Frontal cortex (tissue), 4 donors: ENCODE results near the gene FCER2. TPM values are rescaled to one million over a fixed set of nuclear protein-coding genes. Genes with fewer than 3 reads are reported as not detected.

ENCODE experiments used
- DNase-seq, 2 donors: peaks; one replicate each; pipeline ENCODE4 v3.0.0; 2012; ENCODE audit warnings: low spot score in 2 of 2
- FAIRE-seq: peaks from 2 replicates; lab custom pipeline; 2012; peaks lifted over from hg19 to GRCh38; lab: Jason Lieb, UNC
- total RNA-seq: library from RNA; depleted of rRNA; stranded (reverse); fragments of >200 nt; gene quantifications from one replicate; pipeline ENCODE4 v1.2.3, GENCODE V29; 2014
- donor health status: control.
- donor health status: control.
- donor health status: control.

The FCER2 gene
- total RNA-seq, 1 donor from 2014 or later: not detected

DNA sequence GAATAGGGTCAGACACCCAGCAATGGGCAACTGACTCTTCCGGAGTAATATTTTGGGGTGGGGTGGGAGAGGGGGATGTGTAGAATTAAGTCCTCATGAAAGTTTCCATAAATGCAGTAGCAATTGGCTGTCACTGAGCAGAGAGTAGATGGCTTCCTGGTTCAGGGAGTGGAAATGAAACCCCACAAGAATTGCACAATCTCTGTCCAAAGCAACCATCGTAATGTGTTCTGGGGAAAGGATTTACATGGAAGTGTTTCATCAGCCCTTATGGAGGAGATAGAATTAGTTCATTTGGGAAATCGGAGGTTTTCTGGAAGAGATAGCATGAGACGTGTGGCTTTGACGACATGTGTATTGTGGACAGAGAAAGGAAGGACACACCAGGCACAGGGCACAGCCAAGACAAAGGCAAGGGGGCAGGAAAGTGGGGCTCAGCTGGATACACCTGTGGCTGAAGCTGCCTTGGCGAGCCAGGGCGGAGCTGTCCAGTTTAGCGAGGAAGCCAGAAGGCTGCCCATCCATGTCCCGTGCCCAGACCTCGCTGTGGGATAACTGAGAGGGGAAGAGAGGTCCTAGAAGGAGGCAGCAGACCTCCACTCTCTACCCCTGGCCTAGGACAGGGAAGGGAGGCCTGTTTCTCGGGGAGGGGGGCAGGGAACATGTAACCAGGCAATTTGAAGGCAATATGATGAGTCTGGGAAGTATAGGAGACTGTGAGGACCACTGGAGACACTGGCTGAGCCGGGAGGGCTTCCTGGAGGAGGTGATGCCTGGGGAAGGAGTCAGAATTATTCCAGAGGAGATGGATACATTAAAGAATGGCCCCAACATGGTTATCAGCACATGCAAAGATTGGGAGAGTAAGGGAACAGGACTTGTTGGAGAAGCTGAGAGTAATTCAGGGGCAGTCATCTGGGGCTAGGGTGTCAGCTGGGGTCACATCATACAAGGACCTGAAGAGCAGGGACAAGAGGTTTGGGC is 32.6 kb upstream of the FCER2 start:
- FAIRE-seq (no peak), DNase-seq (no peak)

DNA sequence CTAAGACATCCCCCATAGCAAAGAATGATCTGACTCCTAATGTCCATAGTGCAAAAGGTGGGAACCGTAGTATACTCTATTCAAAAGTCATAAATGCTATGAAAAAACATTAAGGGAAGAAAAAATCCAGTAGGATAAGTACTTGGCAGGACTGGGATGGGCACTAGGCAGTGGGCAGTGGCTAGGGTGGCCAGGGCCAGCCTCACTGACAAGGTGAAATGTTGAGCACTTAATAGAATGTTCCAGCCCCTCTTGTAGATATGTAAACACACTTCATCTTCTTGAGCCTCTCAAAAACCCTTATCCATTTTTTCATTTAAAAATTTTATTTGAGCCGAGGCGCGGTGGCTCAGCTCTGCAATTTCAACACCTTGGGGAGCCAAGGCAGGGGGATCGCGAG is 31.4 kb upstream of the FCER2 start:
- DNase-seq: no peak
- FAIRE-seq: no peak

GRCh38 chr19:7732045-7732444 is 30.1 kb upstream of the FCER2 start, which contains the start of gene CLEC4G:
Gene CLEC4G, minus strand, starts transcription at chr19:7732110. Its CDS starts 8 bp downstream, at chr19:7732102.
- DNase-seq: no peak
- no peak for FAIRE-seq

DNA sequence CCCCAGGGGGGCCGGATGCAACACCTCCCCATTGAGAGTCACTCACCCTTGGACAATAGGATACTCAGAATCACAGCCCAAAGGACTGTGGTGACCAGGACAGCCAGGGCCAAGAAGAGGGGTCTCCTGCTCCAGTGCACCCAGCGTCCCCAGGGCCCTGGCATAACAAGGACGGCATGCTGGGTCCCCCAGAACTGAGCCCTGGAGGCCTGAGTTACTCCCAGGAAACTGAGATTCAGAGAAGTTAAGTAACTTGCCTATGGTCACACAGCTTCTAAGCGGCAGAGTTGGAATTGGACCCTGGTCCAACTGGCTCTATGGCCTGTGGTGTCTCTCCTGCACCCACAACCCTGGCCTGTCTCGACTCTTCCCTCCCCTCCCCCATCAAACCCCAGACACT is 29.7 kb upstream of the FCER2 start:
- FAIRE-seq (no peak), DNase-seq (no peak)

DNA sequence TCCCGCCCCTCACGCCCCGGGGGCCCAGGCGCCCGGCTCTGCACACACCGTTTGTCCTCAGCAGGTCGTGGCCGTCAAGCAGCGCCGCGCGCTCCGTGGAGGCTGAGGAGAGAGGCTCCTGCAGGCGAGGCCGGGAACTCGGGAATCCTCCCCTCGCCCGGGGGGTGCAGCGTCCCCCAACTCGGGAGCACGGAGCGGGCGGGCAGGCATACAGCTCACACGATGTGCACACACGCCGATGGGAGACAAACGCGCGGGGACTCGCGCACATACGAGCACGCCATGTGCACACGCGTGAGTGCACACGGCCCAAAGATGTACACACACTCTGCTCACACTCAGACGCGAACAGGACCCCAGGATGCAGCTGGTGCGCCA is 29.3 kb upstream of the FCER2 start:
- no peak for FAIRE-seq

GRCh38 chr19:7730286-7731217 is 28.6 kb upstream of the FCER2 start:
- no peak for FAIRE-seq

More for the DNA sequence above, 29.3 kb upstream of the FCER2 start:
- DNase-seq: no peak

GRCh38 chr19:7729831-7730285 is 27.9 kb upstream of the FCER2 start:
- DNase-seq (no peak), FAIRE-seq (no peak)

More at GRCh38 chr19:7730286-7731217, 28.6 kb upstream of the FCER2 start:
- no peak for DNase-seq

- FAIRE-seq (no peak), DNase-seq (no peak)
Observed at GRCh38 chr19:7729211-7729610, 27.3 kb upstream of the FCER2 start.

DNA sequence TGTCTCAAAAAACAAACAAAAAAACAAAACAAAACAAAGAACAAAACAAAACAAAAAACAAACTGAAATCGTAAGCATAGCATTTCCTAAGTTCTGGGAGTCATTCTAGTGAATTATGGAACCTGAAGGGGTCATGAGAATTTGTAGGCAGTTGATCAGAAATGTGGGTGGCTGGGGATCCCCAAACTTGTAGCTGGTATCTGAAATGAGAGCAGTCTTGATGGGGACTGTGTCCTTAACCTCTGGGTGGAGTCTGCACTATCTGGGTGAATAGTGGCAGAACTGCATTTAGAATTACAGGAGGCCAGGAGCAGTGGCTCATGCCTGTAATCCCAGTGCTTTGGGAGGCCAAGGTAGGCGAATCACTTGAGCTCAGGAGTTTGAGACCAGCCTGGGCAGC is 23.9 kb upstream of the FCER2 start:
- no peak for FAIRE-seq
- no peak for DNase-seq

GRCh38 chr19:7722231-7722651 is 20.3 kb upstream of the FCER2 start:
- DNase-seq (no peak), FAIRE-seq (no peak)

DNA sequence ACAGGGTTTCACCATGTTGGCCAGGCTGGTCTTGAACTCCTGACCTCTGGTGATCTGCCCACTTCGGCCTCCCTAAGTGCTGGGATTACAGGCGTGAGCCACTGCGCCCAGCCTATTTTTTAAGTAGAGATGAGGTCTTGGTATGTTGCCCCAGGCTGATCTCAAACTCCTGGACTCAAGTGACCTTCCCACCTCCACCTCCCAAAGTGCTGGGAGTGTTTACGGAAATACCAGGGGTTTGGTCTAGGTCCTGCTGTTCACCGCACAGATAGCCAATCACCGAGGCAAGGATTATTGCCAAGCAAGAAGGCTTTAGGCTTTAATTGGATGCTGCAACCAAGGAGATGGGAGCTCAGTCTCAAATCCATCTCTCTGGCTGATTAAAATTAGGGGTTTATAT is 18.4 kb upstream of the FCER2 start:
- DNase-seq (no peak), FAIRE-seq (no peak)

GRCh38 chr19:7718668-7719067 is 16.7 kb upstream of the FCER2 start:
- DNase-seq (no peak), FAIRE-seq (no peak)

- no peak for DNase-seq
- no peak for FAIRE-seq
Observed at GRCh38 chr19:7716762-7717161, 14.8 kb upstream of the FCER2 start.

DNA sequence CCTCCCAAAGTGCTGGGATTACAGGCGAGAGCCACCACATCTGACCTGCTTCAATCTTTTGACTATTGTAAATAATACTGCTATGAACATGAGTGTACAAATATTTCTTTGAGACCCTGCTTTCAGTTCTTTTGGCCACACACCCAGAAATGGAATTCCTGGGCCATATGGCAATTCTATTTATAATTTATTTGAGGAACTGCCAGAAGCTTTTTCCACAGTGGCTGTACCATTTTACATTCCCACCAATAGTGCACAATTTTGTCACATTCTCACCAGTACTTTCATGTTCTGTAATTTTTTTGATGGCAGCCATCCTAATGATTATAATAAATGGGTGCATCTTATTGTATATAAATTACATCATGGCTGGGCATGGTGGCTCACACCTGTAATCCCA is 13.7 kb upstream of the FCER2 start:
- DNase-seq: no peak
- FAIRE-seq: no peak

- FAIRE-seq (no peak), DNase-seq (no peak)
Observed at GRCh38 chr19:7710616-7711015, 8.7 kb upstream of the FCER2 start.

GRCh38 chr19:7709932-7710460 is 8.1 kb upstream of the FCER2 start:
- FAIRE-seq: no peak

DNA sequence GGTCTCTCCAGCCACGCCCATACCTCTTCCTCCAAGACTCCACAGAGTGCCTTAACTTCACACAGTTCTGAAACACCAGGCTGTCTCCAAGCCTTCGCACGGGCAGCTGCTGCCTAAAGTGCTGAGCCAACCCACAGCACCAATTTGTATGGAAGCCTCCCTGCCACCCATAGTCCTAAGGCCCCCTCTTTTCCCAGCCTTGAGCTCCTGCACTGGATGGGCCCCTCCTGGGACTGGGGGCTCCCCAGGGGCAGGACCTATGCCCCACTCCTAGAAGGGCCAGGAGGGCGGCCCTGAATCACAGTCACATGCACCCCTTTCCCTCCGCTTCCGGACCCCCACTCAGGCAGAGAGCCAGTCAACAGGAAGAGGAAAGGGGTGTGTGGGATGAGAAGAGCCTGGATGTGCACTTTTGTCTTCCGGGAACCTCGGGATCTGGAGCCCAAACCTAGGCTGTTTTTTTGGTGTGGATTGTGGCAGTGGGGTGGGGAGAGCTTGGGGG is 5.1 kb upstream of the FCER2 start:
- DNase-seq (no peak), FAIRE-seq (no peak)

More at GRCh38 chr19:7709932-7710460, 8.1 kb upstream of the FCER2 start:
- no peak for DNase-seq

- DNase-seq (no peak), FAIRE-seq (no peak)
Observed at GRCh38 chr19:7706188-7706954, 4.4 kb upstream of the FCER2 start.
